Measurements from ENCODE around the gene ELF3.
"Not testable (repeated sequence)": the region's sequence is repeated elsewhere in the genome, so short reads cannot be mapped to it uniquely, and the experiment has no call there.

Gene ELF3

GRCh38 chr1:202010180-202011015 lies at the start of gene ELF3:
TSS of gene ELF3 (plus strand) at chr1:202010587. CDS start at chr1:202011137, 550 bp downstream.
- no peak for DNase-seq (ENCODE audit: low spot score)

- not testable (repeated sequence) for DNase-seq (ENCODE audit: low spot score)
Observed at GRCh38 chr1:201962382-201962781, 48.0 kb upstream of the ELF3 start.

- no peak for DNase-seq (ENCODE audit: low spot score)
Observed at GRCh38 chr1:201964261-201964660, 46.1 kb upstream of the ELF3 start.

- DNase-seq (ENCODE audit: low spot score) = no peak
Observed at GRCh38 chr1:201966171-201966570, 44.2 kb upstream of the ELF3 start.

- no peak for DNase-seq (ENCODE audit: low spot score)
Observed at GRCh38 chr1:201968202-201968925, 42.0 kb upstream of the ELF3 start.

GRCh38 chr1:201970334-201971159 lies 39.8 kb upstream of the ELF3 start:
- no peak for DNase-seq (ENCODE audit: low spot score)

GRCh38 chr1:201982082-201982622 lies 28.2 kb upstream of the ELF3 start:
- DNase-seq (ENCODE audit: low spot score) = peak; percentile 58

GRCh38 chr1:201982623-201983379 lies 27.6 kb upstream of the ELF3 start, which contains the start of gene RNPEP:
TSS of gene RNPEP (plus strand) at chr1:201982648. CDS start at chr1:201982667, 19 bp downstream.
- peak; percentile 77 for DNase-seq (ENCODE audit: low spot score)

- DNase-seq (ENCODE audit: low spot score) = no peak
Observed at GRCh38 chr1:201983380-201983805, 27.0 kb upstream of the ELF3 start.

- DNase-seq (ENCODE audit: low spot score) = no peak
Observed at GRCh38 chr1:201984446-201984845, 25.9 kb upstream of the ELF3 start.

GRCh38 chr1:201985355-201985754 lies 25.0 kb upstream of the ELF3 start:
- no peak for DNase-seq (ENCODE audit: low spot score)

- no peak for DNase-seq (ENCODE audit: low spot score)
Observed at GRCh38 chr1:201988601-201989000, 21.8 kb upstream of the ELF3 start.

- DNase-seq (ENCODE audit: low spot score) = no peak
Observed at GRCh38 chr1:201989354-201990128, 20.8 kb upstream of the ELF3 start.

- no peak for DNase-seq (ENCODE audit: low spot score)
Observed at GRCh38 chr1:201990427-201990826, 20.0 kb upstream of the ELF3 start.

GRCh38 chr1:201999625-202000238 lies 10.7 kb upstream of the ELF3 start:
- peak; percentile 66 for DNase-seq (ENCODE audit: low spot score)

- no peak for DNase-seq (ENCODE audit: low spot score)
Observed at GRCh38 chr1:202002507-202002906, 7.9 kb upstream of the ELF3 start.

- DNase-seq (ENCODE audit: low spot score) = peak; percentile 49
Observed at GRCh38 chr1:202004711-202005110, 5.7 kb upstream of the ELF3 start.

GRCh38 chr1:202005958-202006357 lies 4.4 kb upstream of the ELF3 start:
- DNase-seq (ENCODE audit: low spot score) = no peak

- DNase-seq (ENCODE audit: low spot score) = no peak
Observed at GRCh38 chr1:202007304-202007703, 3.1 kb upstream of the ELF3 start.
